BLaER1 treated with 17β-estradiol and CSF1 and Interleukin-3, amounts not matched to agents 10 nM and 100 nM (cell line): ENCODE results near the gene SUPT3H.

Source experiments
- H3K27ac ChIP-seq, 11 experiments: shearing (Covaris generic); formaldehyde crosslinking; 2 replicates each; pipeline ENCODE4 v1.8.1; 2022
- H3K27me3 ChIP-seq, 11 experiments: shearing (Covaris generic); formaldehyde crosslinking; 2 replicates each; pipeline ENCODE4 v1.8.1; 2022
- H3K36me3 ChIP-seq, 11 experiments: shearing (Covaris generic); formaldehyde crosslinking; 2 replicates each; pipeline ENCODE4 v1.8.1; 2022
- H3K4me1 ChIP-seq, 10 experiments: shearing (Covaris generic); formaldehyde crosslinking; 2 replicates each; pipeline ENCODE4 v1.8.1; 2022
- H3K4me2 ChIP-seq, 11 experiments: shearing (Covaris generic); formaldehyde crosslinking; 2 replicates each; pipeline ENCODE4 v1.8.1; 2022
- H3K4me3 ChIP-seq, 10 experiments: shearing (Covaris generic); formaldehyde crosslinking; 2 replicates each; pipeline ENCODE4 v1.8.1; 2022
- H3K9ac ChIP-seq, 11 experiments: shearing (Covaris generic); formaldehyde crosslinking; 2 replicates each; pipeline ENCODE4 v1.8.1; 2022
- H3K9me3 ChIP-seq, 11 experiments: shearing (Covaris generic); formaldehyde crosslinking; replicated peaks in 1 of 11; 2 replicates each; pipeline ENCODE4 v1.8.1; 2022
- H4K20me1 ChIP-seq, 11 experiments: shearing (Covaris generic); formaldehyde crosslinking; 2 replicates each; pipeline ENCODE4 v1.8.1; 2022
- Cebpa-rat ChIP-seq, 11 experiments: shearing (Covaris generic); IDR thresholded peaks; 2 replicates each; pipeline ENCODE4 v1.8.1; 2022

SUPT3H gene

DNA sequence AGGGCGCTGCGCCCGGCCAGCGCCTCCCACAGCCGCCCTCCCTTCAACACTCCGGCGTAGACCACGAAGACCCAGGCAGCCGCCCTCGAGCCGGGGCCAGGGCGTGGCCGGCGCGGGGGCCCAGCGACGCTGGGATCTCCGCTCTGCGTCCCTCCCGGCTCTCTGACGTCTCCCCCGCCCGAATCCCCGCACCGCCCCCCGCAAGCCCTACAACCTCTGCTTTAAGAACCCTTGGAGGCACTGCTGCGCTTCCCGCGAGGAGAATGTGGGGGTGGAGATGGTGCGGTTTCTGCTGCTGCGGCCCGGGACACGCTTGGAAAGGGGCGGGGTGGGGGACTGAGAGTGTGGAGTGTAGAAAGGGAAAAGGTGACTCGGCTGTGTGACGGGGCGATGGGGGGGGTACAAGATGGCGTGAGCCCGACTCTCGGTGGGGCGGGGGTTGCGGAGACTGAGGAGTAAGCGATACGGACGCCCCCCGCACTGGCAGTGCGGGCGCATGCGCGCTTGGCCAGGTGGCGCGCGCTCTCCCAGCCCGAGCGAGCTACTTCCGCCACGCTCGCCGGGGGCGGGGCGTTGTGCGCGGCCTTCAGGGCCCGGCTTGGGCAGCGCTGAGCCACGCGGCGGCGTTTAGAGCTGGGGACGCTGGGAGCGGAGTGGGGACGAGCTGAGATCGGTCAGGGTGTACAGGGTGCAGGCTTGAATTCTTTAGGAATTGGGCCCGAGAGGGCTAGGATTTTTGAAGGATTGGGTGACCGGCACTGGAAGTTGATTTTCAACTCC lies at the start of gene SUPT3H:
Gene SUPT3H (minus strand): TSS at position 381 of the 780 bp plus-strand sequence.
- no peaks in the 10 kb centered on the region for H3K9me3 ChIP-seq
- no peaks in the 10 kb centered on the region for H3K27me3 ChIP-seq
- peak within 1 kb of the TSS; percentile 86 to 96 (median 91) for H3K9ac ChIP-seq
- peak within 1 kb of the TSS; percentile 69 to 93 (median 84) for H3K4me2 ChIP-seq
- peak within 1 kb of the TSS; percentile 67 to 81 (median 71) for H3K4me3 ChIP-seq
- H3K4me1 ChIP-seq: peaks cover 8 to 22% (median 17%) of the 10 kb centered on the region in 10 experiments; a peak in 19 of 20 replicates
- H3K27ac ChIP-seq: peak within 1 kb of the TSS; percentile 85 to 95 (median 93)
- no peaks in the 10 kb centered on the region for H3K36me3 ChIP-seq
- no peaks in the 10 kb centered on the region for H4K20me1 ChIP-seq
- TF ChIP-seq Cebpa-rat (IDR thresholded peaks at IDR 0.05): no peak

DNA sequence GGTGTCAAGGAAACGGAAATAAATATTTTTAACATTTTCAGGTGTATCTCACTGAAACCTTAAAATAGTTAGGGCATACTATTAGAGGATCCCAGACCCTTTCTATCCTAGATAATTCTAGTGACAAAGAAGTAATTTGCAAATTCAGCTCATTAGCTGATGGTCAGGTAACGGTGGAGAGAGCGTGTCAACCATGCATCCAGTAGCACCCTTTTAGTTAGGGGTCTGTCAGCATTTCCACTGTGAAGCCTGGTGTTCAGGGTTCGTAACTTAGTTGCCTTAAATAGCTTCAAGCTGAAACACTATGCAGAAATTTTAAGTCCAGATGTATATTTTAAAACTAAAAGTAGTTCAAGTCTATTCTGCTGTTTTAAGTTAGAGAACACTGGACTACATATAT lies 48.5 kb upstream of the SUPT3H start:
- Histone ChIP-seq H3K9ac (no peak overlapping the region), H3K4me1 (peaks cover 25 to 33% (median 29%) of the 10 kb centered on the region in 10 experiments), H3K27ac (no peak overlapping the region), H4K20me1 (peaks cover 0 to 44% (median 9%) of the 10 kb centered on the region in 11 experiments; a peak in 12 of 22 replicates), H3K36me3 (no peaks in the 10 kb centered on the region), H3K4me2 (no peak overlapping the region), H3K4me3 (no peak overlapping the region), H3K27me3 (peaks cover 58 to 79% (median 66%) of the 10 kb centered on the region in 11 experiments), H3K9me3 (no peaks in the 10 kb centered on the region)
- no peak for TF ChIP-seq Cebpa-rat (IDR thresholded peaks at IDR 0.05)

- Histone ChIP-seq H4K20me1 (peaks cover 0 to 60% (median 25%) of the 10 kb centered on the region in 11 experiments; a peak in 15 of 22 replicates), H3K9ac (no peak overlapping the region), H3K4me3 (peak overlapping the region in 4 of 10 experiments; percentile 55 to 74 (median 64); a peak in 9 of 20 replicates), H3K27ac (no peak overlapping the region), H3K4me1 (peaks cover 27 to 48% (median 32%) of the 10 kb centered on the region in 10 experiments), H3K4me2 (peak overlapping the region in 6 of 11 experiments; percentile 93 to 99 (median 98); a peak in 12 of 22 replicates), H3K27me3 (peaks cover 69 to 94% (median 84%) of the 10 kb centered on the region in 11 experiments), H3K36me3 (no peaks in the 10 kb centered on the region), H3K9me3 (no peaks in the 10 kb centered on the region)
- no peak for TF ChIP-seq Cebpa-rat (IDR thresholded peaks at IDR 0.05)
Observed at GRCh38 chr6:45424451-45424861, 46.7 kb upstream of the SUPT3H start.

- peak overlapping the region in 2 of 11 experiments; percentile 2 to 48; a peak in 2 of 22 replicates for H3K27ac ChIP-seq
- H3K9ac ChIP-seq: peak overlapping the region in 4 of 11 experiments; percentile 64 to 68 (median 65); a peak in 4 of 22 replicates
- peak overlapping the region; percentile 89 to 99 (median 97); a peak in 21 of 22 replicates for H3K4me2 ChIP-seq
- H3K4me3 ChIP-seq: peak overlapping the region in 9 of 10 experiments; percentile 55 to 74 (median 63); a peak in 17 of 20 replicates
- H3K4me1 ChIP-seq: peaks cover 27 to 50% (median 32%) of the 10 kb centered on the region in 10 experiments
- no peak for TF ChIP-seq Cebpa-rat (IDR thresholded peaks at IDR 0.05)
- no peaks in the 10 kb centered on the region for H3K36me3 ChIP-seq
- H4K20me1 ChIP-seq: peaks cover 0 to 60% (median 25%) of the 10 kb centered on the region in 11 experiments; a peak in 15 of 22 replicates
- H3K27me3 ChIP-seq: peaks cover 74 to 99% (median 89%) of the 10 kb centered on the region in 11 experiments
- no peaks in the 10 kb centered on the region for H3K9me3 ChIP-seq
Observed at GRCh38 chr6:45423824-45424450, 46.2 kb upstream of the SUPT3H start.

DNA sequence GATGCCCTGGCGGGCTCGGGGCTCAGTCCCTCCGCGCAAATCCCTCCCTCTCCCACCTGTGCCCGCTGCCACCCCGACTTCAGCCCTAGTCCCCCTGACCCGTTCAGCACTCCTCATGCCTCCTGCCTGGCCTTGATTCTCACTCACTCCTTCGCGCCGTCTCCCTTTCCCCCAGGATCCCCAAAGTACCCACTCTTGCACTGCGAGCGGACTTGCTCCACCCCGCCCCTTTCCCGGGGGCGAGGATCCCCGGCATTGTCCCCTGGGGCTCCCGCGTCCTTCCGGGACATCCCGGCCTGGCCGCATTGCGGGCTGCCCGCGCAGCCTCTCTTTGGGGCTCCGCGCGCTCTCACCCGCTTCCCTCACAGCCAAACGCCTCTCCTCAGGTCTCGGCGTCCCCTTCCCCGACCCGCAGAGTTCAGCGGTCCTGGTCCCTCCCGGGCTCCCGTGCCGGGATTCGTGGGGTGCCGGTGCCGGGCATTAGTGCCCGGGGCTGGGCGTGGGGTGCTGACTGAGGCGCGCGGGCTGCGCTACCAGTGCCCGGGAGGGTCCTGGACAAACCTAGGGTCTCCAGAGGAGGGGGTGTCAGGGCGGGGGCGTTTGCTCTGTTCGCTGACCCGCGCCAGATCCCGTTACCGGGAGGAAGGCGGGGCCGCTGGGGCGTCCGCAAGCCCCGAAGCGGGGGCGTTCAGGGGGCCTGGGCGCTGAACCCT lies 45.5 kb upstream of the SUPT3H start:
- TF ChIP-seq Cebpa-rat (IDR thresholded peaks at IDR 0.05): no peak
- Histone ChIP-seq H3K9me3 (no peaks in the 10 kb centered on the region), H3K27me3 (peaks cover 81 to 100% (median 93%) of the 10 kb centered on the region in 11 experiments), H3K4me1 (peaks cover 27 to 50% (median 32%) of the 10 kb centered on the region in 10 experiments), H3K4me2 (peak overlapping the region; percentile 89 to 99 (median 97)), H3K9ac (peak overlapping the region in 10 of 11 experiments; percentile 6 to 68 (median 60); a peak in 17 of 22 replicates), H3K36me3 (no peaks in the 10 kb centered on the region), H3K4me3 (peak overlapping the region; percentile 55 to 74 (median 62)), H3K27ac (peak overlapping the region in 5 of 11 experiments; percentile 1 to 48 (median 9); a peak in 5 of 22 replicates), H4K20me1 (peaks cover 0 to 60% (median 25%) of the 10 kb centered on the region in 11 experiments; a peak in 15 of 22 replicates)

- Histone ChIP-seq H3K9ac (peak overlapping the region in 10 of 11 experiments; percentile 25 to 68 (median 64); a peak in 19 of 22 replicates), H3K9me3 (no peaks in the 10 kb centered on the region), H3K27ac (peak overlapping the region in 5 of 11 experiments; percentile 1 to 48 (median 29); a peak in 5 of 22 replicates), H3K27me3 (peaks cover 86 to 100% (median 93%) of the 10 kb centered on the region in 11 experiments), H3K36me3 (no peaks in the 10 kb centered on the region), H3K4me2 (peak overlapping the region; percentile 89 to 99 (median 97)), H3K4me3 (peak overlapping the region; percentile 55 to 74 (median 62)), H3K4me1 (peaks cover 27 to 50% (median 32%) of the 10 kb centered on the region in 10 experiments), H4K20me1 (peaks cover 0 to 60% (median 25%) of the 10 kb centered on the region in 11 experiments; a peak in 15 of 22 replicates)
- TF ChIP-seq Cebpa-rat (IDR thresholded peaks at IDR 0.05): no peak
Observed at GRCh38 chr6:45422503-45423110, 44.9 kb upstream of the SUPT3H start.

- Histone ChIP-seq H3K4me3 (peak overlapping the region; percentile 55 to 74 (median 62)), H3K4me2 (peak overlapping the region; percentile 89 to 99 (median 97)), H3K27ac (peak overlapping the region in 2 of 11 experiments; percentile 1 to 18; a peak in 3 of 22 replicates), H3K9me3 (no peaks in the 10 kb centered on the region), H4K20me1 (peaks cover 0 to 60% (median 25%) of the 10 kb centered on the region in 11 experiments; a peak in 15 of 22 replicates), H3K27me3 (peaks cover 91 to 100% (median 98%) of the 10 kb centered on the region in 11 experiments), H3K4me1 (peaks cover 27 to 50% (median 32%) of the 10 kb centered on the region in 10 experiments), H3K36me3 (no peaks in the 10 kb centered on the region), H3K9ac (peak overlapping the region; percentile 36 to 68 (median 62); a peak in 20 of 22 replicates)
- TF ChIP-seq Cebpa-rat (IDR thresholded peaks at IDR 0.05): no peak
Observed at GRCh38 chr6:45421709-45422502, 44.2 kb upstream of the SUPT3H start.
